NCI-H526 (cell line): ENCODE measurements around the gene DRC1.

Experiments
- DNase-seq, 2 experiments: peaks; one replicate each; lab custom pipeline; 2025; lab: John Stamatoyannopoulos, UW

DRC1 gene

GRCh38 chr2:26448651-26449050 is 46.9 kb downstream of the DRC1 start:
- no peak for DNase-seq

- no peak for DNase-seq
Observed at GRCh38 chr2:26449278-26450030, 47.7 kb downstream of the DRC1 start.

DNA sequence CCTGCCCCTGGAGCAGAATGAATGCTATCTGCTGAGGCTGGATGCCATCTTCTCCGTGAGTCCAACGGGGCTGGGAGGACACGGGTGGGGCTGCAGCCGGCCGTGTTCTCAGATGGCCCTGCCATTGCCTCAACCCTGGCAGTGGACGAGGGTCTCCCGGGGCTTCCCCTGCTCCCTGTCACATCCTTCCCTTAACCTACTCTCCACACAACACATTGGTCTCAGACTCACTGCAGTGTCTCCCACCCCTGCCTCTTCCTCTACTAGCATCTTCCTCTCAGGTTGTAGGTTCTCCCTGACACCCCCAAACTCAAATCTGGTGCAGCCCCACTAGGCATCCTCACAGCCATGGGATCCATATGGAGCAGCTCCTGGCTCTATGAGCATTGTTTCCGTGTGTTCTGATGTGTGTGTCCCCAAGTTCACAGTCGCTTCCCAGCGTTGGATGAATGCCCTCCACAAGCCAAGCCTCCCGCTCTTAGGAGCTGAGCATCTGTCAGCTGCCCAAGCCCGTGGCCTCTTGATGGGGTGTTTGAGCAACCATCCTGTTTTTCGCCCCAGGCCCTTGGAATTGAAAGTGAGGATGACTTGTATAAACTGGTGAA is 48.4 kb downstream of the DRC1 start:
- no peak for DNase-seq

GRCh38 chr2:26451700-26452099 is 50.0 kb downstream of the DRC1 start:
- DNase-seq = peak in 1 of 2 experiments; percentile 13

GRCh38 chr2:26453421-26454329 is 52.0 kb downstream of the DRC1 start:
- no peak for DNase-seq

DNA sequence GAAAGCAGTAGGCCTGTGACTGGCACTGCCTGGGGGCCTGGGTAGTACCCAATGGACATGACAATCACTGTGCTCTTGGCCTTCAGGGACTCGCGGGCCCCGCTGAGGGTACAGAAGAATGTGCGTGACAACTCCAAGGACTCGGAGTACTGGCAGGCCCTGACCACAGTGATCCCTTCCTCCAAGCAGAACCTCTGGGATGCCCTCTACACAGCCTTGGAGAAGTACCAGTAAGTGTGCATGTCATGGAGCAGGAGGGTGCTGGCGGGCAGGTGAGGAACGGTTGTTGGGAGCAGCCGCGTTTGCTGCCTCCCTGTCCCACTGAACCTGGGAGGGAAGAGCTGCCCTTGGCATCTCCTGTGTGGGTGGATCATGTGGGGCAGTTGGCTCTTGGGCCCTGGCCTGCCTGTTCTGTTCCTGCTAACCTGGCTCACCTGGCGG is 52.9 kb downstream of the DRC1 start:
- no peak for DNase-seq

- DNase-seq = no peak
Observed at GRCh38 chr2:26455037-26455669, 53.4 kb downstream of the DRC1 start.

DNA sequence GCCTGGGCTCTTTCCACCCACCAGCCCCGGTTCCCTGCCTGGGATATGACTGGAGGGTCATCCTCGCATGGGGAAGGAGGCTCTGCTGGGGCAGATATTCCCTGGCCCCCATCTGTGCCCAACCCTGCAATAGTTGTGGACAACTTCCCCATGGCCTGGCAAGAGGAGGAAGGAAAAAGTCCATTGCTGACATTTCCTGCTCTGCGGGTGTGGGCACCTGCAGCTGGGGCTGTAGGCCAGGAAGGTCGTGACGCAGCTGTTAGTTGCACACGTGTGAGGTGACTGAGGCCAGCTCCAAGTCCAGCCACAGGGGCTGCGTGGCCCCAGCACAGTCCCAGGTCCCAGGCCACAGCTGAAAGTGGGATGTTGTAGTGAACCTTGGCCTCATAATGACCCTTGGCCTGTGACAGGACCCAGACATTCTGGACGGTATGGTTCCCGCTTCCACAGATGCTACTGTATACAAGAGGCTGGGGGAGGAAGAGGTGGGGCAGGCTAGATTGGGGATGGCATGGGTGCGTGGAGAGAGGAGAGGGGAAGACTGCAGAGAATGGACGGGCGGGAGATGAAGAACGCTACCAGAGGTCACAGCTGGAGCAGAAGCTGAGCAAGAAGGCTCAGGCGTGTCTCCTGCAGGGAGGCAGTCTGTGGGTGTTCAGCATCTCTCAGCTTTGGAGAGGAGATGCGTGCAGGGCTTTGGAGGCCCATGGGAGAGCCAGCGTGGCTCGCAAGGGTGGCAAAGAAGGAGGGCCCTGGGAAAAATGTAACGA is 54.1 kb downstream of the DRC1 start:
- no peak for DNase-seq

DNA sequence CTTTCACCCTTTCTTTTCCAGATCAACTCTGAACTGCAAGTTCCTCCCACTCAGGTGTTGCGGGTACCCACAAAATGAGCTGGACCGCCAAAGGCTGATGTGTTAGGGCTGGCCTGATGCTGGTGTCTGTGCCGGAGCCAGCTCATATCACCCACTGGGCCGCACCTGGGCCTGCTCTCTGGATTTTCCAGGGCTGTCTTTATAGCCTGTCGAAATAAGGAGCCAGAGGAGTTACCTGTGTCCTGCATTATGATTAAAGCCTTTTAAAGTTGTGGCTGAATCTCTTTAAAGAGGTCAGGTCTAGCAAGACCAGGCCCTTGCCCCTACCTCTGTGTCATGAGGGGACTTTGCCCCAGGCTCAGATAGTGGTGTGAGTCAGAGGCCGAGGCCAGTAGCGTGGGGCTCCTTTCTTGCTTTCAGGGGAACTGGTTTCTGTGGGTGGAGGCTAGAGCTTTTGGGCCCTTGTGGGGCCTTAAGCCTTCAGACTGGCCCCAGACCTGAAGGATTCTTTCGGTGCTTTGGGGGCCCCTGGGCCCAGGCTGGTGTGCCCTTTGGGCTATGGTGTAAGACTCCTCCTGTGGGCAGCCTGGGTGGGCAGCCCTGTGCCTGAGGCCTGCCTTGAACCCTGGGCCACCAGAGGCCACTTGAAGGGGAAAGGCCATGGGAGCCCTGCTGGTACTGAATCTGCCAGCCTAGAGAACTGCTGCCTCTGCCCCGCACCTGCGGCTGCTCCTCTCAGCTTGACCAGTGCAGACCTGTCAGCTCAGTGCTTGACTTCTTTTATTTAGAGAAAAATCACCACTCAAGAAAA is 54.9 kb downstream of the DRC1 start:
- no peak for DNase-seq

- no peak for DNase-seq
Observed at GRCh38 chr2:26457251-26457666, 55.5 kb downstream of the DRC1 start.

GRCh38 chr2:26457695-26458364 is 56.1 kb downstream of the DRC1 start:
- no peak for DNase-seq

- DNase-seq = no peak
Observed at GRCh38 chr2:26458365-26459042, 56.8 kb downstream of the DRC1 start.

- no peak for DNase-seq
Observed at GRCh38 chr2:26459991-26460612, 58.4 kb downstream of the DRC1 start.

DNA sequence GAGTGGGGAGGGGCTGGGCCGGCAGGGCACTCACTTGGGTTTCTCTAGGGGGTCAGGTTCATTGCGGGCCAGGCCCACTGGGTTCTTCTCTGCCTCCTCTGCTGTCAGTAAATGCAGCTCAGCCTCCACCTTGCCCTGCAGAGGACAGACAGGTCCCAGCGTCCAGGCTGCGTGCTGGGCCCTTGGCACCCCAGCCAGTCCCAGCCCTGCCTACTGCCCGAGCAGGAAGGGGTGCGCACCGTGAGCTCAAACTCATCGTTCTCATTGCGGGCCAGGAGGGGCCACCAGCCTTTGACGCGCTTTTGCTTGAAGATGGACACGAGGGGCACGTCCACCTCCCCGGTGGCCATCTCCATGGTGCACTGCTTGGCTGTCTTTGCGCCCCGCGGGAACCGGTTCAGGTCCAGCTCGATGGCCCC is 58.9 kb downstream of the DRC1 start:
- no peak for DNase-seq

- DNase-seq = no peak
Observed at GRCh38 chr2:26461601-26462023, 59.9 kb downstream of the DRC1 start.

GRCh38 chr2:26462100-26462499 is 60.4 kb downstream of the DRC1 start:
- DNase-seq = no peak

- peak in 1 of 2 experiments; percentile 26 for DNase-seq
Observed at GRCh38 chr2:26462511-26463243, 61.0 kb downstream of the DRC1 start.
